ENCODE data around the gene NBR1.
"Not testable (repeated sequence)": the region's sequence is repeated elsewhere in the genome, so short reads cannot be mapped to it uniquely, and the experiment has no call there.

NBR1 gene

DNA sequence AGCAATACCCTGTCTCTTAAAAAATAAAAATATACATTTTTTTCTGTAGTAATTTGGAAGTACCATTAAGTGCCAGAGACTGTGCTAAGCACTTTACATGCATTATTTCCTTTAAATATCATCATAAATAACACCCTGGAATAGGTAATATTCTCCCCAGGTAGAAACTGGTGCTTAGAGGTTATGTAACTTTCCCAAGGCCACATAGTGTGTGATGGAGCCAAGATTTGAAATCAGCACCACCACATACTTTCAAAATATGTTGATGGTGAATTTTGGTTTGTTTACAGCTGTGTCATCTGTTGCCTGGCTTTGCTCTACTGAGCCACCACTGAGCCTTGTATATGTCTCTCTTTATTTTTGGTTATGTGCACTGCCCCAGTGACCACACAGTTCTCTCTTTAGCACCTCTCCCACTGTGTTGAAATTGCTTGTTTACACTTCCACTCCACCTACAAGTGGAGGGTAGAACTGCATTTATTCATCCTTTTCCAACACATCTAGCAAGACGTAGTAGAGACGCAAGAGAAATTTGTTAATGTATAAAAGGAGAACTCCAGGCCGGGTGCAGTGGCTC is 19.0 kb upstream of the NBR1 start:
- DNase-seq (ENCODE audit: low read depth, low spot score) = no peak
- no peak overlapping the region for H3K27ac ChIP-seq

DNA sequence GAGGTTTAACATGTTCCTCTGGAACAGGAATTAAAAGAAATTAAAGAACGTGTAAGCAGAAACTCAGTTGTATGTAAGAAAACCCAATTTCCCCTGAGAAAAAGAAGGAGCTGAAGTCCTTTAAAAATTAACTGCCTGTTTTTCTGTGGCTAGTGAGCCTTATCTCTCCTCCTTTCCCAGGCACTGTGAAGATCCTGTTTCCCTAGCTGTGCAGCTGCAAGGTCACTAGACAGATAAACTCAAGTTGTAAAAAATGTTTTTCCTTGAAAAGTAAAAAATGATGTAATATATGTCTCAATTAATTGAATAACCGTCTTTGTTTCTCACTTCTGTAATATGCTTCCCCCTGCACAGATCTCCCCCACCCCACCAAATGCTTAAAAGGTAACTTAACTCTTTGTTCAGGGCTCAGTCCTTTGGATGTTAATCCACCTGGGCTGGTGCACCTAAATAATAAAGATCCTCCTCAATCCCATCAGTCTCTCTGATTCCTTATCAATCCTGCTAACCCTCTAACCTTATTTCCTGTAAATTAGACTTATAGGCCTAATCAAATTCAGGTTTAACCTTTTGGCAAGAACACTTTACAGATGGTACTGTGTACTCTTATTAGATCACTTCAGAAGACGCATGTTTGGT is 17.7 kb upstream of the NBR1 start:
- not testable (repeated sequence) for H3K27ac ChIP-seq; DNase-seq (ENCODE audit: low read depth, low spot score)

DNA sequence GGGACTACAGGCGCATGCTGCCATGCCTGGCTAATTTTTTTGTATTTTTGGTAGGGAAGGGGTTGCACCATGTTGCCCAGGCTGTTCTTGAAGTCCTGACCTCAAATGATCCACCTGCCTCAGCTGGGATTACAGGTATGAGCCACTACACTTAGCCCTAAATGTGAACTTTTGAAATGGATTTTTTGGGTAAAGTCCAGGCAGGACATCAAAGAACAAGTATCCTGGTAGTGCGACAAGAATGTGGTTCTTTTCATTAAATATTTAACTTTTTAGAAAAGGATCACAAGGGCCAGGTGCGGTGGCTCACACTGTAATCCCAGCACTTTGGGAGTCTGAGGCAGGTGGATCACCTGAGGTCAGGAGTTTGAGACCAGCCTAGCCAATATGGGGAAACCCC is 15.3 kb upstream of the NBR1 start:
- H3K27ac ChIP-seq = no peak overlapping the region
- no peak for DNase-seq (ENCODE audit: low read depth, low spot score)

DNA sequence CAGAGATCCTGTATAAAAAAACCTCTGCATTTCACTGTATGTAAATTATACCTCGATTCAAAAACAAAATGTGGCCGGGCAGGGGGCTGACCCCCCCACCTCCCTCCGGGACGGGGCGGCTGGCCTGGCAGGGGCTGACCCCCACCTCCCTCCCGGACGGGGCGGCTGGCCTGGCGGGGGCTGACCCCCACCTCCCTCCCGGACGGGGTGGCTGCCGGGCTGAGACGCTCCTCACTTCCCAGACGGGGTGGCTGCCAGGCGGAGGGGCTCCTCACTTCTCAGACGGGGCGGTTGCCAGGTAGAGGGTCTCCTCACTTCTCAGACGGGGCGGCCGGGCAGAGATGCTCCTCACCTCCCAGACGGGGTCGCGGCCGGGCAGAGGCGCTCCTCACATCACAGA is 11.8 kb upstream of the NBR1 start:
- H3K27ac ChIP-seq; DNase-seq (ENCODE audit: low read depth, low spot score): not testable (repeated sequence)

DNA sequence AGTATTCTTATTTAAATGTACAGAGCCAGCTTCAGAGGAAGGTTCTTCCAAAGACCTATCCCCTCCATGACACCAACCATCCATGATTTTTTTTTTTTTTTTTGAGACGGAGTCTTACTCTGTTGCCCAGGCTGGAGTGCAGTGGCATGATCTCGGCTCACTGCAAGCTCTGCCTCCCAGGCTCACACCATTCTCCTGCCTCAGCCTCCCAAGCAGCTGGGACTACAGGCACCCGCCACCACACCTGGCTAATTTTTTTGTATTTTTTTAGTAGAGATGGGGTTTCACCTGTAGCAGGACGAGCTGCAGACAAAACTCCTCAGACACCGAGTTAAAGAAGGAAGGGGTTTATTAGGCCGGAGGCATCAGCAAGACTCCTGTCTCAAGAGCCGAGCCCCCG is 11.1 kb upstream of the NBR1 start:
- H3K27ac ChIP-seq; DNase-seq (ENCODE audit: low read depth, low spot score): not testable (repeated sequence)

DNA sequence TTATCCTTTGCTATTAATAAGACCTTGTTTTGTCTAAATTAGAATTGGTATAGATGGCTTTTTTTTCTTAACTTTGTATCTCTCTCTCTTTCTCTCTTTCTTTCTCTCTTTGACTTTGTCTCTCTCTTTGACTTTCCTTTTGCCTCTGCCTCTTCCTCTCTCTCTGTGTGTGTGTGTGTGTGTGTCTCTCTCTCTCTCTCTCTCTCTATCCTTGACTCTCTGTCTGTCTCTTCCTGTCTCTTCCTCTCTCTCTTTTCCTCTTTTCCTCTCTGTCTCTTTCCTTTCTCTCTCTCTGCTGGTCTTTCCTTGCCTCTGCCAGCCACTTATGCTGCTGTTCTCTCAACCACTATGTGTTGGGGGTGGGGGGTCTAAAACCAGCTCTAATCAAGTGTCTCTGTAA is 5.0 kb upstream of the NBR1 start:
- not testable (repeated sequence) for H3K27ac ChIP-seq; DNase-seq (ENCODE audit: low read depth, low spot score)

DNA sequence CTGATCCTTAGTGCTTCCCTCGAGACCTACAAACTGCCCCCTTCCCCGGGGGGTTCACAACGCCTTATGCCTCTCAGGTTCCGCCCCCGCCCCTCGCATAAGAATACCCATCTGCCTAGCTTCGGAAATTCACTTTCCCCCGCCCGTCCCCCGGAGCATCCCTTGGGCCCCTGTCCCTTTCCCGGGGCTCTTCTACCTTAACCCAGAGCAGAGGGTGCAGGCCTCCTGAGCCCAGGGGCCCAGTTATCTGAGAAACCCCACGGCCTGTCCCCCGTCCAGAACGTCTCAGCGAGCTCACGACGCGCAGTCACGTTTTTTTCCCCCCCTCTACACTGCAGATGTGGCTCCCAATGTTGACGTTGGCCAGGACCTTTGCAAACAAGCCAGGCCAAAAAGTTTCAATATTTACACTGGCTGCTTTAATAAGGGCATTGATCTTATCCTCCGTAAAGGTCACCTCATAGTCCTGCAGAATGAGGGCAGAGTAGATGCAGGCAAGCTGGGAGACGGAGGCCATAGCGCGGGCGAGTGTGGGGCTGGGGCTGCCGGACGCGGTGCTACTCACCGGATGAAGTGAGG is 1.4 kb upstream of the NBR1 start:
- DNase-seq (ENCODE audit: low read depth, low spot score) = no peak
- H3K27ac ChIP-seq = peak overlapping the region; percentile 94

DNA sequence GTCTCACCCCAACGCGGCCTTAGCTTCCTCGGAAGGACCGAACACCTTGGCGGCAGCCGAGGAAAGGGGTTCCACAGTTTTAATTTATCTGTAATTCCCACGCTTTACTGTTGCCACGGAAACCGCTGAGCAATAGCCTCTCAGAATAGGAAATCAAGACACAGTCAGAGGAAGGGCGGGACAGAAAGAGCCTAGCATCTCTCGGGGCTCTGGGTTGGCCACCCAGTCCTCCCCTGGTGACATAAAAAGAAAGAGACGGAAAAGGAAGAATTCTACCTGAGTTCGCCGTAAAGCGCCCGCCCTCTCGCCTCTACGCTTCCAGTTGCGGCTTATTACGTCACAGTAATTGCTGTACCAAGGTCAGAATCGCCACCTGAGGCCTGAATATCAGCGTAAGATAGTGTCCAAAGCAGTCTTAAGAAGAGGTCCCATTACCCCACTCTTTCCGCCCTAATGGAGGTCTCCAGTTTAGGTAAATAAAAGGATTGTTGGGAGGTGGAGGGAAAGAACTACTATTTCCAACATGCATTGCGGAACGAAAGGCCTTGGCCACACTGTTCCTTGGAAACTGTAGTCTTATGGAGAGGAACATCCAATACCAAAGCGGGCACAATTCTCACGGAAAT is 761 bp upstream of the NBR1 start:
- DNase-seq (ENCODE audit: low read depth, low spot score) = peak; percentile 85
- peak overlapping the region; percentile 94 for H3K27ac ChIP-seq

DNA sequence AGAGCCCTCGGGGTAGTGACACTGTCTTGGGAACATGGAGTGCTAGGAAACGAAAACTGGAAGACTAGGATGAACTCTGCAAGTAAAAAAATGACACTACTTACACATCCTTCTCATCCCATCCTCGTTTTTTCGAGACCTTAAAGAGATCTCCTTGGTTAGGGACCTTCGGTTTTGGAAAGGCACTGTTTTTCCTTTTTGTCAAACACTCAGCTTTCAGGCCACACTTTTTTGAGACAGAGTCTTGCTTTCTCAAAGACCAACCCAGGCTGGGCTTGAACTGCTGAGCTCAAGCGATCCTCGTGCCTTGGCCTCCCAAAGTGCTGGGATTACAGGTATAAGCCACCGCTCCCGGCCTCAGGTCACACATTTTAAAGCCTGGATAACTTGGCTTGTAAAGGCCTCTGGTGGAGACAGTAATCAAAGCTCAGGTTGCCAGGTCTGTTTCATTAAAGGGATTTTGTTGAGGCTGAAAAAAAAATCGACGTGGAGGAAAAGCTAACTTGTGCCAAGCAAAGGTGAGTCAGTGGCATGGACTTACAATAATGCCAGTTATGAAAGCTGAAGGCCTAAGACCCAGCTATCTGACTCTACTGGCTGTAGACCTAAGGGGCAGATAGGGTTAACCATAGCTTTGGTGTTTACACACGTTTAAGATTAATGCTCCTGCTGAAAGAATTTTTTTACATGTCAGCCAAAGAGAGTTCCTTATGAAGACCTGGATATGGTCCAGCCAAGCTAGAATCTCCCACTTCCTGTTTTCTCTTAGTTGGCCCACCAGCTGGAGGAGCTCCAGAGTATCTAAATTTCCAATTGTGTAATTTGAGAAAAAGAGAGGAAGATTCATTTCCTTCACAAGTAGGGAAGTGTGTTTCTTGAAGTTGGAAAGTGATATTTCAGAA is 823 bp downstream of the NBR1 start:
- H3K27ac ChIP-seq = peak overlapping the region; percentile 94
- DNase-seq (ENCODE audit: low read depth, low spot score) = peak; percentile 81

DNA sequence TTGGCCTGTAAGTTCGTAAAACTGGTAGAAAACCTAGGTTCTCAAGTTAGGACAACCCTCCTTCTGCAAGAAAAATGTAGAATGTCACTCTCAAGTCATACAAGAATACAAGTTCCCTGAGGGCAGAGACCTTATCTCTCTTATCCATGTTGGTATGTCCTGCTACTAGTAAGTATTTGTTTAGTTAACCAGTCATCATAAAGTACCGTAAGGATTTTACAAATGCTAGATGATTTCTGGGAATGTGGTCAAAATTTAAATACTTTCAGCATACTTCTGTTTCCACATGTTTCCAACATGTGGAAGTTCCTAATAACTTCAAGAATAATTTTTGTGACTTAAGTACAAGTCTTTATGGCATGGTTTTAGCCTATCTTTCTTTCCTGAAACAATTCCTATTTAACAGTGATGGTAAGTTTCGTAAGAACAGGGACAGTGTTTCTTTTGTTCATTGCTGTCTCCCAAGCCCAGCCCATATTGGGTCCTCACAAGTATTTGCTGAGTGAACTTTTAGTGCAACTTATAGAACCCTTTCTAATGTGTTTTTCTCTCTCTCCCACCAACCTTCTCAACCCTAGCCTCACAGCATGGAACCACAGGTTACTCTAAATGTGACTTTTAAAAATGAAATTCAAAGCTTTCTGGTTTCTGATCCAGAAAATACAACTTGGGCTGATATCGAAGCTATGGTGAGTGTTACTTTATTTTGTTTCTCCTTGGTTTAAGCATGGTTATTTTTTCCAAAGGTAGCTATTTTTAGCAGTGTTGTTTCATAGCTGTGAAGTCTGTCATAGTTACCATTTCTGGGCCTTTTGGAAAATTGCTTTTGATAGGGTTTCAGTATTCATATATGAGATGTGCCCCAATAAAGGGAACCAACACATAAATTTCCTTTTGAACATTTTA is 4.5 kb downstream of the NBR1 start:
- no peak for DNase-seq (ENCODE audit: low read depth, low spot score)
- no peak overlapping the region for H3K27ac ChIP-seq

DNA sequence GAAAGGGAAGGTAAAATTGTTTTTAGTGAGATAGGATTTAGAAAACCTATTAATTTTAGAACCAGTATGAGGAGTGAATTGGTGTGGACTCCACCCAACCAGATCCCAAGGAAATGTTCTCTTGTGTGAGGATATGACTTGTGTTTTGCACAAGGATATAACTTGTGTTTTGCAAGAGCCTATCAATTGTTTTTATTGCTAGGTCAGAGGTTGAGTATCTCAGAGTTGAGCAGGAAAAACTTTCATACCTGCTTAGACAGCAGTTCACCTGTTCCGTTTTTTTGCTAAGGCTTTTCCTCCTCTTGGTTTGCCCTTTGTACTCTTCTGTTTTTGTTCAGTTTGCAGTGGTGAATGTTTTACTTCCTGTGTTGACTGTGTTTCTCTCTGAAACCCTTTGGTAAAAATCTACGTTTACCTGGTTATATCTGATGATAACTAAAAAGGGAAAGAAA is 5.1 kb downstream of the NBR1 start:
- DNase-seq (ENCODE audit: low read depth, low spot score) = no peak
- no peak overlapping the region for H3K27ac ChIP-seq

DNA sequence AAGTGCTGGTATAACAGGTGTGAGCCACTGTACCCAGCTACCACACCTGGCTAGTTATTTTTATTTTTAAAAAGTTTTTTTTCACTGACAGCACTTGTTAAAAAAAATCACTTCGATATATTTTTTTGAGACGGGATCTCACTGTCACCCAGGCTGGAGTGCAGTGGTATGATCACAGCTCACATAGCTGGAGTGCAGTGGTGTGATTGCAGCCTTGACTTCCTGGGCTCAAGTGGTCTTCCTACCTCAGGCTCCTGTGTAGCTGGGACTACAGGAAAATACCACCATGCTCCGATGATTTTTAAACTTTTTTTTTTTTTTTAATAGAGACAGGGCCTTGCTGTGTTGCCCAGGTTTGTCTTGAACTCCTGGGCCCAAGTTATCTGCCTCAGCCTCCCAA is 12.9 kb downstream of the NBR1 start:
- DNase-seq (ENCODE audit: low read depth, low spot score) = no peak
- H3K27ac ChIP-seq = no peak overlapping the region

DNA sequence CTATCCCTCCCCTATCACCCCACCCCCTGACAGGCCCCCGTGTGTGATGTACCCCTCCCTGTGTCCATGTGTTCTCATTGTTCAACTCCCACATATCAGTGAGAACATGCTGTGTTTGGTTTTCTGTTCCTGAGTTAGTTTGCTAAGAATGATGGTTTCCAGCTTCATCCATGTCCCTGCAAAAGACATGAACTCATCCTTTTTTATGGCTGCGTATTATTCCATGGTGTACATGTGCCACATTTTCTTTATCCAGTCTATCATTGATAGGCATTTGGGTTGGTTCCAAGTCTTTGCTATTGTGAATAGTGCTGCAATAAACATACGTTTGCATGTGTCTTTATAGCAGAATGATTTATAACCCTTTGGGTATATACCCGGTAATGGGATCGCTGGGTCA is 15.6 kb downstream of the NBR1 start:
- not testable (repeated sequence) for DNase-seq (ENCODE audit: low read depth, low spot score); H3K27ac ChIP-seq

DNA sequence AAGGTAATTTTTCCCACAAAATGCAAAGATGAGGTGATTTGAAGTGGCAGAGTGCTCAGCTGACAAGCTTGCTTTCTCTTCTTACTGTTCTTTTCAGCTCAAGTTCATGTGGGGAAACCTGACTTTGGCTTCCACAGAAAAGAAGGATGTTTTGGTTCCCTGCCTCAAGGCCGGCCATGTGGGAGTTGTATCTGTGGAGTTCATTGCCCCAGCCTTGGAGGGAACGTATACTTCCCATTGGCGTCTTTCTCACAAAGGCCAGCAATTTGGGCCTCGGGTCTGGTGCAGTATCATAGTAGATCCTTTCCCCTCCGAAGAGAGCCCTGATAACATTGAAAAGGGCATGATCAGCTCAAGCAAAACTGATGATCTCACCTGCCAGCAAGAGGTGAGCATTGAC is 22.2 kb downstream of the NBR1 start:
- DNase-seq (ENCODE audit: low read depth, low spot score) = no peak
- no peak overlapping the region for H3K27ac ChIP-seq

DNA sequence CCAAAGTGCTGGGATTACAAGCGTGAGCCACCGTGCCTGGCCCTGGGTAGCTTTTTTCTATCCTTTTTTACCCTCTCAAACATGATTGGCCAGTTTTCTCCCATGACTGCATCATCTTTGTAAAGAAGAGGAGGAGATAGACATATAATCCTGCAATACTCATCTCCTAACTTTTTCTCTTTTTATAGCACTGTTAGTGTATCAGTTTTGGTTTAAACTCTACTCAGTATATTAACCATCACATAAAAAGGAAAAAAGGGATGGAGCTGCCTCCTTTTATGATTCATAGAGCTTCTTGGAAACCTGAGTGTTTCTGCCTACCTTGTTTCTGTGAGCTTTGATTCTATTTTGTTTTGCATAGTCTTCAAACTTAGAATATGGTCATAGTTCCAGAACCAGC is 28.6 kb downstream of the NBR1 start:
- H3K27ac ChIP-seq = no peak overlapping the region
- DNase-seq (ENCODE audit: low read depth, low spot score) = no peak

DNA sequence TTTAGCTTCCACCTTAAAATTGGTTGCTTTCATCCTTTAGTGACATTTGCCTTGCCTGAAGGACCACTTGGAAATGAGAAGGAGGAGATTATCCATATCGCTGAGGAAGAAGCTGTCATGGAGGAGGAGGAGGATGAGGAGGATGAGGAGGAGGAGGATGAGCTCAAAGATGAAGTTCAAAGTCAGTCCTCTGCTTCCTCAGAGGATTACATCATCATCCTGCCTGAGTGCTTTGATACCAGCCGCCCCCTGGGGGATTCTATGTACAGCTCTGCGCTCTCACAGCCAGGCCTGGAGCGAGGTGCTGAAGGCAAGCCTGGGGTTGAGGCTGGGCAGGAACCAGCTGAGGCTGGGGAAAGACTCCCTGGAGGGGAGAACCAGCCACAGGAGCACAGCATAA is 29.1 kb downstream of the NBR1 start:
- no peak for DNase-seq (ENCODE audit: low read depth, low spot score)
- no peak overlapping the region for H3K27ac ChIP-seq

DNA sequence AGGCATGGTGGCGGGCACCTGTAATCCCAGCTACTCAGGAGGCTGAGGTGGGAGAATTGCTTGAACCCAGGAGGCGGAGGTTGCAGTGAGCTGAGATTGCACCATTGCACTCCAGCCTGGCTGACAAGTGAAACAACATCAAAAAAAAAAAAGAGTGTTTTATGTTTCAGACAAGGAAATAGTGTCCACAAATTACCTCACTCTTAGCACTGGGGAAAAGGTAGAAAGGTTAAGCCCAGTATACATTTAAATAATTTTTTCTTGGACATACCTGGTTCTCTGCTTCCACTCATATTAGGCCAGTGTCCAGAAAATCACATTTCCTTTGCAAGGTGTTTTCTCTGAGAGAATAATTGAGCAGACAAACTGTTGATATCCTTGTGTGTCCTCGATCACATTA is 32.0 kb downstream of the NBR1 start:
- not testable (repeated sequence) for DNase-seq (ENCODE audit: low read depth, low spot score); H3K27ac ChIP-seq

DNA sequence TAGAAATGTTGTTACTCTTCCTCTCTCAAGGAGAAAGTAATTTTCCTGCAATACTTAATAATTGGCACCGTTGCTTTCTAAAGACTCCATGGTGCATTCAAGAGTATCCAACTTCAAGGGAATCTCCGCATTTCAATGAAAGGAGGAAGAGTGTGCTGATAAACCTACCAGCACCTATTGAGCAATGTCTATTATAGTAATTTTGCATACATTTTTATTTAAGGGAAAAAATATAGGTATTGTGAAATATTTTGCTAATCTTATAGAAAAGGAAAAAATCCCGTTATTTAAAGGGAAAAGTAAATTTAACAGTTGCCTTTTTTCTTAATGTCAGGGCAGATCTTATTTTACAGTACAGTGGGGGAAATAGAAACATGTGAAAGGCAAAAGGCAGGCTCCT is 39.6 kb downstream of the NBR1 start:
- DNase-seq (ENCODE audit: low read depth, low spot score) = no peak
- peak overlapping the region; percentile 73 for H3K27ac ChIP-seq

DNA sequence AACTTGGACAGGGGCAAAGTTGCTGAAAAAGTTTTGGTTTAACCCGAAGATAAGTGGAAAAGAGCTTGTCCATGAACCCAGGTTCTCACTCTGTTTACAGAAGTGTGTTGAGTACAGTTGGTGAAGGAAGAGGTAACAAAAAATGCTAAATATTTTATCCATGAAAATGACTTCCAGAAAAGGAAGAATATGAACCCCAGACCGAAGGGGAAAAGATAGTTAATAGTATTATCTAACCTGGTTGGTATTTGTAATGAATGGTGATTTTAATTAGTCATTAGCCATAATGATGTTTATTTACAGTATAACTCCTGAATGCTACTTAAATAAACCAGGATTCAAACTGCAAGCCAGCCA is 40.1 kb downstream of the NBR1 start:
- no peak for DNase-seq (ENCODE audit: low read depth, low spot score)
- peak overlapping the region; percentile 73 for H3K27ac ChIP-seq
